CD4-positive, alpha-beta T cell treated with Interleukin-15 for 1 hour (primary cell): ENCODE measurements around the gene SLC25A43.
"Not testable (repeated sequence)": the region's sequence is repeated elsewhere in the genome, so short reads cannot be mapped to it uniquely, and the experiment has no call there.

Experiments used
- DNase-seq: peaks from one replicate; pipeline ENCODE4 v3.0.0-alpha.2; 2020

SLC25A43 gene

GRCh38 chrX:119398974-119399771 is at the start of gene SLC25A43:
TSS of gene SLC25A43 (plus strand) at chrX:119399336. CDS start at chrX:119399404, 68 bp downstream.
- peak; percentile 20 for DNase-seq

DNA sequence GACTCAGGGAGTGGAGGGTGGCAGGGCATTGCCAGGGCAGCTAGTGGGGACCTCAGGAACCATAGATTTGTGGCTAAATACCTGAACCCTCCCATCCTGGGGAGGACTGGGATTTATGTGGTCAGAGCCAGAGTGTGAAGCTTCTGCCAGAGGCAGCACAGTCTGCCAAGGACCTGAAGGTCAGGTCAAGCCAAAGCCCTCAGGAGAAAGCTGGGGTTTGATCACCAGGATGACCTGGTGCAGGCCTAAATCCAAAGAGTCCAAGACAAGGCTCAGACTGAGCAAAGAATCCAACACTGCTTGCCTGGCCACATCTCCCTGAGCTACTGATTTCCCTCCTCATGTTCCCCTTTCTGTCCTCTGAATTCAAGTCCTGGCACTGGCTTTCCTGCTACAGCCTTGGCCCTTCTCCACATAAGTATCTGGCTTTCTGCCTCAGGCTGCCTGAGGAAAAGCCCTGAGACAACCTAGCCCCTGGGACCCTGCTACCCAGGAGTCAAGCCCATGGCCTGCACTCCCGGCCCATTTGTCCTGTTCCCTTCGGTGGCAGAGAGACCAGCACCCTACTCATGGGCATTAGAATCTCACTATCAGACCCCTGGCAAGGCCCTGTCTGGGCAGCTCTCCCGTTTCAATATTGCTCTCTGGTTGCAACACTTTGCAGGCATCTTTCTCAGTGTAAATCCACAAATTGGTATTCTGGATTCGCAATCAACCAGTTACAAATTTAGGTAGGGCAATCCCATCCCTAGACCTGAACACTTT is 39.3 kb upstream of the SLC25A43 start:
- DNase-seq = no peak

DNA sequence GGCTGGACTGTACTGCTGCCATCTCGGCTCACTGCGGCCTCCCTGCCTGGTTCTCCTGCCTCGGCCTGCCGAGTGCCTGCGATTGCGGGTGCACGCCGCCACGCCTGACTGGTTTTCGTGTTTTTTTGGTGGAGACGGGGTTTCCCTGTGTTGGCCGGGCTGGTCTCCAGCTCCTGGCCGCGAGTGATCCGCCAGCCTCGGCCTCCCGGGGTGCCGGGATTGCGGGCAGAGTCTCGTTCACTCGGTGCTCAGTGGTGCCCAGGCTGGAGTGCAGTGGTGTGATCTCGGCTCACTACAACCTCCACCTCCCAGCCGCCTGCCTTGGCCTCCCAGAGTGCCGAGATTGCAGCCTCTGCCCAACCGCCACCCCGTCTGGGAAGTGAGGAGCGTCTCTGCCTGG is 37.7 kb upstream of the SLC25A43 start:
- DNase-seq = not testable (repeated sequence)

GRCh38 chrX:119362074-119362473 is 37.1 kb upstream of the SLC25A43 start:
- DNase-seq = not testable (repeated sequence)

- no peak for DNase-seq
Observed at GRCh38 chrX:119363391-119363790, 35.7 kb upstream of the SLC25A43 start.

DNA sequence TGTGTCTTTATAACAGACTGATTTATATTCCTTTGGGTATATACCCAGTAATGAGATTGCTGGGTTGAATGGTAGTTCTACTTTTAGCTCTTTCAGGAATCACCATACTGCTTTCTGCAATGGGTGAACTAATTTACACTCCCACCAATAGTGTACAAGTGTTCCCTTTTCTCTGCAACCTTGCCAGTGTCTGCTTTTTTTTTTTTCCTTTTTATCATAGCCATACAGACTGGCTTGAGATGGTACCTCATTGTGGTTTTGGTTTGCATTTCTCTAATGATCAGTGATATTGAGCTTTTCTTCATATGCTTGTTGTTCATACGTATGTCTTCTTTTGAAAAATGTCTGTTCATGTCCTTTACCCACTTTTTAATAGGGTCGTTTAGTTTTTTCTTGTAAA is 27.3 kb upstream of the SLC25A43 start:
- not testable (repeated sequence) for DNase-seq

DNA sequence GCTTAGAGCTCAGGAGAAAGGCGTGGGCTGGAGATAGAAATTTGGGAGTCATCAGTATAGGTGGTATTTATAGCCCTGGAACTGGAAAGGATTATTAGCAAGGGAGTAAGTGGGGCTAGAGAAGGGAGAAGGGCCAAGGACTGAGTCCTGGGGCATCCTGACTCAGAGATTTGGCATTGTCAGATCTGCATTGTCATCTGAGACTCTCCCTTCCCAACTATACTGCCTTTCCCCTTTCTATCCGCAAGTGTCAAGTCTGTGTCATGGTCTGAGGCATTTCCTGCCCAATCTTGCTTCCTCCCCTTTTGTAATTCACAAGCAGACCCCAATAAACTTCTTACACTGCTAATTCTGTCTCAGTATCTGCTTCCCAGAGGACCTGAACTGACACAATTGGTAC is 24.4 kb upstream of the SLC25A43 start:
- DNase-seq = no peak

GRCh38 chrX:119375561-119375960 is 23.6 kb upstream of the SLC25A43 start:
- no peak for DNase-seq

DNA sequence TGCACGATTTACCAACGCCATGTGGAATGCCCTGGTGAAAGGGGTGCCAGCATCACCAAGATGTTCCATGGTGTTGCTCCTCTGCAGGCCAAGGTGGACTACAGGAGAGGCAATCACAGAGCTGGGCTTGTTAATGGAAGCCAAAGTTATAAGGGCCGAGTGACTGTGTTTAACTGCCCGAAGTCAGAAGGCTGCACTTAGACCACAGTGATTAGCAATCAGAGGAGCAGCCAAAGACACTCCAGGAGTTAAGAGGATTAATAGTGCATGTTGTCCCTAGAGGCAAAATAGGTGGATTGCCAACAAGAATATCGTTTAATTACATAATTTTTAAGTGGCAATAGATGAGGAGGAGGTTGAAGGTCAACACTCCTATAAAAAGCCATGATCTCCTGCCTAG is 22.8 kb upstream of the SLC25A43 start:
- DNase-seq = no peak

DNA sequence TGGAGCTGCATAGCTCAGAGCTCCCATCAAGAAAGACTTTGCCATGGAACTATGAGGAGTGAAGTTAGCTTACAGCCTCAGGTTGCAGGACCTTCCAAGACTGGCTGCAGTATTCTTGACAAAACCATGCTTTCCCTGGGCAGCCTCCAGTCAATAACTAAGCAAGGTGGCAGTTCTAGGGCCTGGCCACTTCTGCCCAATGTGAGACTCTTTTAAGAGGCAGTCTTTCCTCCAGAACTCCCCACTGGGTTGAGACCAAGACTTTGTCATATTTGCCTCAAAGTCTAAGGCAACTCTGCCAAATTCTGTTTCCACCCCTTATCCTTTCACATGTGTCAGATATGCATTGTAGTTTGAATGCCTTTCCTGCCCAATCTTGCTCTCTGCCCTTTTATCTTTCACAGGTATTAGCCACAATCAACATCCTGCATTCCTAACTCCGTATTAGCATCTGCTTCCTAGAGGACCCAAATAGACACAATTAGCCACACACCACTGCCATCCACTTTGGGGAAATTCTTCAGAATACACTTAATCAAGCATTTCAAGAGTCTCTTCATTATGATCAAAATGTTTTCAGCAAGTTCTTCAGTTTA is 17.7 kb upstream of the SLC25A43 start:
- no peak for DNase-seq

DNA sequence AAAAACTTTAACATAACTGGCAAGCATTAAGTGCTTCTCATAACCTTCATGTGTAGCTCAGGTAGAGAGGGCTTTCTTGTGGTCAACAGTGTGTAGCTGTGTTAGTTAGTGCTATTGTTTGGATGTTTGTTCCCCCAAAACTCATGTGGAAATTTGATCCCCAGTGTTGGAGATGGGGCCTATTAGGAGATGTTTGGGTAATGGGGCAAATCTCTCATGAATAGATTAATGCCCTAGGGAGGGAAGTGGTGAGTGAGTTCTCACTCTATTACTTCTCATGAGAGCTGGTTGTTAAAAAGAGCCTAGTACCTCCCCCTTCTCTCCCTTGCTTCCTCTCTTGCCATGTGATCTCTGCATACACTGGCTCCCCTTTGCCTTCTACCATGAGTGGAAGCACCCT is 16.5 kb upstream of the SLC25A43 start:
- no peak for DNase-seq

GRCh38 chrX:119386685-119387084 is 12.5 kb upstream of the SLC25A43 start:
- DNase-seq = not testable (repeated sequence)

DNA sequence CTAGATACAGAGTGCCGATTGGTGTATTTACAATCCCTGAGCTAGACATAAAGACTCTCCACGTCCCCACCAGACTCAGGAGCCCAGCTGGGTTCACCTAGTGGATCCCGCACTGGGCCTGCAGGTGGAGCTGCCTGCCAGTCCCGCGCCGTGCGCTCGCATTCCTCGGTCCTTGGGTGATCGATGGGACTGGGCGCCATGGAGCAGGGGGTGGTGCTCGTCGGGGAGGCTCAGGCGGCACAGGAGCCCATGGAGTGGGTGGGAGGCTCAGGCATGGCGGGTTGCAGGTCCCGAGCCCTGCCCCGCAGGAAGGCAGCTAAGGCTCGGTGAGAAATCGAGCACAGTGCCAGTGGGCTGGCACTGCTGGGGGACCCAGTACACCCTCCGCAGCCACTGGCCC is 11.7 kb upstream of the SLC25A43 start:
- DNase-seq = not testable (repeated sequence)

DNA sequence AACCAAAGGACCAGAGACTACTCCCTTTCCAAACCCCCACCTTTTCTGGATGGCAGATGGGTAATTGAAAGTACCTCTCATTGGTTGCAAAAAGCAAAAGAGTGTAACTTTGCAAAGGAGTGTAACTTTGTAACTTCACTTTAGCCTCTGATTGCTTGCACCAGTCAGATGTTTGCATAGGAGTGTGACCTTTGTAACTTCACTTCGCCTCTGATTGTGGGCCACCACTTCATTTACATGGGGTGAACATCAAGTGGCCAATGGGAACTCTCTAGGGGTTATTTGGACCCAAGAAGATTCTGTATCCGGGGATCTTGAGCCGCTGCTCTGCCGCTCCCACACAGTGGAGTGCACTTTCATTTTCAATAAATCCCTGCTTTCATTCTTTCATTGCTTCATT is 9.9 kb upstream of the SLC25A43 start:
- DNase-seq = no peak

- no peak for DNase-seq
Observed at GRCh38 chrX:119389871-119390501, 9.2 kb upstream of the SLC25A43 start.

GRCh38 chrX:119391279-119391678 is 7.9 kb upstream of the SLC25A43 start:
- DNase-seq = no peak

- DNase-seq = no peak
Observed at GRCh38 chrX:119393144-119393543, 6.0 kb upstream of the SLC25A43 start.

- DNase-seq = no peak
Observed at GRCh38 chrX:119398587-119398973, 556 bp upstream of the SLC25A43 start.

GRCh38 chrX:119399772-119400101 is 601 bp downstream of the SLC25A43 start:
- no peak for DNase-seq

DNA sequence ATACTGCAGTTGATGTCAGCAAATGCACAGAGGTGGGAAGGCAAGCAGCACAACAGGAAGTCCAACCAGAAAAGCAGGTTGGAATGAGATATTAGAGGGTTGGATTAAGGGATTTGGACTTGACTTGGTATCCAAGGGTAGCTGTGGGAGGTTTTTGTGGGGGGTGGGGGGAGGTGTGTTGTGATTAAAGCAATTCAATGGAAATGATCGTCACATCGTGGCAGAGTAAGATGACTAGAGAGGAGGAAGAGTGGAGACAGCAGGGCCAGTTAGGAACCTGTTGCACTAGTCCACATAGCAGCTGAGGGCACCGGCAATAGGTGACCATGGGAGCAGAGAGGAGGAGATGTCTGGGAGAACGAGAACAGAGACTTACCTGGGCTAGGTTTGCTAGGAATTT is 2.4 kb downstream of the SLC25A43 start:
- no peak for DNase-seq

DNA sequence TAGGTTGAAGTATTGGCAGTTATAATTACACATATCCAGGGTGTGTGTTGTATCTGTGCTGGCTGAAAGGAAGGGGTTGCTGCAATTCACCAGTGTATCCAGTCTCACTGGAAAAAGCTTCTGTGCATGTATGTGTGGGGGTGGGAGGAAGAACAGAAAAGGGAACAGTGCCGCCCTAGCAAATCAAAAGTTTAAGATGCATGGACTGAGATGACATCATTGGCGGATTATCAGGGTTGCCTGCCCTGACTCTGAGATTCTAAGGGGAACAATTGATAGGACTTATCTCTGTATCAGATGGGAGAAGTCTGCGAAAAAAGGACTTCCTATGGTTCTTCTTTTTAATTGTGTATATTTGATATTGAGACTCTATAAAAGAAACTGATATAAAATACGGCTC is 3.5 kb downstream of the SLC25A43 start:
- DNase-seq = no peak

- no peak for DNase-seq
Observed at GRCh38 chrX:119406776-119407175, 7.6 kb downstream of the SLC25A43 start.

- no peak for DNase-seq
Observed at GRCh38 chrX:119407681-119408080, 8.5 kb downstream of the SLC25A43 start.
